ENCODE results near the gene CLK4.

DNA sequence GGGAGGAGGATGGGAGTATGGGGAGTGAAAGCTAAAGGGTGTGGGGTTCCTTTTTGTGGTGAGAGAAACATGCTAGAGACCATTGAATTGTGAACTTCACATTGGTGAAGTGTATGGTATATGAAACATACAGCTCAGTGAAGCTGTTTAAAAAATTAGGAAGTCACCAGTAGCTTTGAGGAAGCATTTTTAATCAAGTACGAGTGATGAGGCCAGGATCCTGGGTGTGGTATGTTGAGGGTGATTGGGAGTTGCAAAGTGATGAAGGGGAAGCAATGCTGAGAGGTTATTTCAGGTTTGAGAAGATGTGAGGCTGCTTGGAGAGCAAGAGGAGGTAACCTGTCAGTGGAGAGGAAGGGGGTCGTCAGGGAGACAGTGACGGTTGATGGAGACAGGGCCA lies 22.7 kb upstream of the CLK4 start:
- TF ChIP-seq, protein P1, sequence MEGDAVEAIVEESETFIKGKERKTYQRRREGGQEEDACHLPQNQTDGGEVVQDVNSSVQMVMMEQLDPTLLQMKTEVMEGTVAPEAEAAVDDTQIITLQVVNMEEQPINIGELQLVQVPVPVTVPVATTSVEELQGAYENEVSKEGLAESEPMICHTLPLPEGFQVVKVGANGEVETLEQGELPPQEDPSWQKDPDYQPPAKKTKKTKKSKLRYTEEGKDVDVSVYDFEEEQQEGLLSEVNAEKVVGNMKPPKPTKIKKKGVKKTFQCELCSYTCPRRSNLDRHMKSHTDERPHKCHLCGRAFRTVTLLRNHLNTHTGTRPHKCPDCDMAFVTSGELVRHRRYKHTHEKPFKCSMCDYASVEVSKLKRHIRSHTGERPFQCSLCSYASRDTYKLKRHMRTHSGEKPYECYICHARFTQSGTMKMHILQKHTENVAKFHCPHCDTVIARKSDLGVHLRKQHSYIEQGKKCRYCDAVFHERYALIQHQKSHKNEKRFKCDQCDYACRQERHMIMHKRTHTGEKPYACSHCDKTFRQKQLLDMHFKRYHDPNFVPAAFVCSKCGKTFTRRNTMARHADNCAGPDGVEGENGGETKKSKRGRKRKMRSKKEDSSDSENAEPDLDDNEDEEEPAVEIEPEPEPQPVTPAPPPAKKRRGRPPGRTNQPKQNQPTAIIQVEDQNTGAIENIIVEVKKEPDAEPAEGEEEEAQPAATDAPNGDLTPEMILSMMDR (IDR thresholded peaks at IDR 0.05; ENCODE audit: control extremely low read depth in 1 of 3, insufficient read depth in 1 of 3, low read depth in 1 of 3, low read length in 3 of 3): no peak
- TF ChIP-seq TCF12 (IDR thresholded peaks at IDR 0.05; ENCODE audit: low read depth, low read length): no peak

All from H1 (cell line).